HL-60/S4 treated with retinoic acid at 250 ng/mL for 4 days and 3 days (cell line): ENCODE measurements around the gene LIN9.
"Not testable (repeated sequence)": the region's sequence is repeated elsewhere in the genome, so short reads cannot be mapped to it uniquely, and the experiment has no call there.

ENCODE experiments used
- in situ Hi-C: fragments of 300-500 bp; cut with MboI; formaldehyde crosslinking; loops from 2 replicates; pipeline ENCODE4 v1.7.0; 2022; ENCODE audit warnings: low sequenced_read_pairs

LIN9 gene

GRCh38 chr1:226216056-226216455 lies 92.9 kb downstream of the LIN9 start:
- in situ Hi-C loops, result no loop called here

- in situ Hi-C loops, result no loop called here
Measured at GRCh38 chr1:226215239-226215638, 93.7 kb downstream of the LIN9 start.

- in situ Hi-C loops, result no loop called here
Measured at GRCh38 chr1:226212545-226212944, 96.4 kb downstream of the LIN9 start.

- in situ Hi-C loops, result no loop called here
Measured at GRCh38 chr1:226211181-226211821, 97.7 kb downstream of the LIN9 start.

- in situ Hi-C loops, result no loop called here
Measured at GRCh38 chr1:226210571-226211176, 98.3 kb downstream of the LIN9 start.

- in situ Hi-C loops, result no loop called here
Measured at GRCh38 chr1:226209307-226210059, 99.5 kb downstream of the LIN9 start.

GRCh38 chr1:226207048-226207447 lies 101.9 kb downstream of the LIN9 start:
- in situ Hi-C loops, result no loop called here

GRCh38 chr1:226204198-226204597 lies 104.8 kb downstream of the LIN9 start:
- in situ Hi-C loops, result no loop called here

- in situ Hi-C loops, result no loop called here
Measured at GRCh38 chr1:226203655-226204054, 105.3 kb downstream of the LIN9 start.

- in situ Hi-C loops, result no loop called here
Measured at GRCh38 chr1:226203240-226203639, 105.7 kb downstream of the LIN9 start.

- in situ Hi-C loops, result not testable (repeated sequence)
Measured at GRCh38 chr1:226202666-226203065, 106.3 kb downstream of the LIN9 start.

- in situ Hi-C loops, result no loop called here
Measured at GRCh38 chr1:226202246-226202645, 106.7 kb downstream of the LIN9 start.

GRCh38 chr1:226201029-226201593 lies 107.9 kb downstream of the LIN9 start:
- in situ Hi-C loops, result no loop called here

- in situ Hi-C loops, result no loop called here
Measured at GRCh38 chr1:226199971-226200370, 109.0 kb downstream of the LIN9 start.

- in situ Hi-C loops, result no loop called here
Measured at GRCh38 chr1:226195144-226195543, 113.8 kb downstream of the LIN9 start.

GRCh38 chr1:226187380-226187779 lies 121.6 kb downstream of the LIN9 start:
- in situ Hi-C loops, result no loop called here

- in situ Hi-C loops, result no loop called here
Measured at GRCh38 chr1:226187019-226187322, 122.0 kb downstream of the LIN9 start.

GRCh38 chr1:226186124-226187018 lies 122.6 kb downstream of the LIN9 start, which contains the start of gene ACBD3:
Gene ACBD3 (minus strand): TSS chr1:226186741. CDS start chr1:226186675, 66 bp downstream.
- in situ Hi-C loops, result no loop called here

- in situ Hi-C loops, result no loop called here
Measured at GRCh38 chr1:226185141-226186036, 123.6 kb downstream of the LIN9 start.
